HG03103 (cell line): ENCODE results near the gene ZBTB46.
"Not testable (repeated sequence)": the region's sequence is repeated elsewhere in the genome, so short reads cannot be mapped to it uniquely, and the experiment has no call there.

Experiments
- ATAC-seq: cut with Tn5 transposase; IDR thresholded peaks from one replicate; pipeline ENCODE4 v1.9.1; 2021; ENCODE audit warnings: low read depth; ENCODE audit not compliant: unreplicated experiment

ZBTB46 gene

DNA sequence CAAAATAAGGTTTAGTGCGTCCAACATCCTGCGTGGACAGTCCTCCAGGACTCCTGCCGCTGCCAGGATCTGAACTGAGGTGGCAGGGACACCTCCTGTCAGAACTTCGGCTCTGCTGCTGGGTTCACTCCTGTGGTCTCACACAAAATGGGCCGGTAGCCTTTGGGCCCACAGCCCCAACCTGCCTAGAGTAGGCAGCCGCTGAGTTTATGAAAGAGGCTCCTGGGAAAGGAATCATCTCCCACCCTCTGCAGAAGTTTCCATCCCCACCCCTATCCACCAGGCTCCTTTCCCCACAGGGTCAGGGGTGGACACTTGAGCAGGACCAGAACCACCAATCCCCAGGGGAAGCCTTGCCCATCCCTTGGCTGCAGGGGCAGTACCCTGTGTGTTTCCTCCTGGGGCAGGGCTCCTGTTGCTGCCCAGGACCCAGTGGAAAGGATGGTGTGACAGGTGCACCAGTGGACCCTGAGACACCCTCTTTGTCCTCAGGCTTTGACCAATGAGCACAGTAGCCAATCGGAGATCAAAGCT lies 28.2 kb upstream of the ZBTB46 start:
- no peak for ATAC-seq

DNA sequence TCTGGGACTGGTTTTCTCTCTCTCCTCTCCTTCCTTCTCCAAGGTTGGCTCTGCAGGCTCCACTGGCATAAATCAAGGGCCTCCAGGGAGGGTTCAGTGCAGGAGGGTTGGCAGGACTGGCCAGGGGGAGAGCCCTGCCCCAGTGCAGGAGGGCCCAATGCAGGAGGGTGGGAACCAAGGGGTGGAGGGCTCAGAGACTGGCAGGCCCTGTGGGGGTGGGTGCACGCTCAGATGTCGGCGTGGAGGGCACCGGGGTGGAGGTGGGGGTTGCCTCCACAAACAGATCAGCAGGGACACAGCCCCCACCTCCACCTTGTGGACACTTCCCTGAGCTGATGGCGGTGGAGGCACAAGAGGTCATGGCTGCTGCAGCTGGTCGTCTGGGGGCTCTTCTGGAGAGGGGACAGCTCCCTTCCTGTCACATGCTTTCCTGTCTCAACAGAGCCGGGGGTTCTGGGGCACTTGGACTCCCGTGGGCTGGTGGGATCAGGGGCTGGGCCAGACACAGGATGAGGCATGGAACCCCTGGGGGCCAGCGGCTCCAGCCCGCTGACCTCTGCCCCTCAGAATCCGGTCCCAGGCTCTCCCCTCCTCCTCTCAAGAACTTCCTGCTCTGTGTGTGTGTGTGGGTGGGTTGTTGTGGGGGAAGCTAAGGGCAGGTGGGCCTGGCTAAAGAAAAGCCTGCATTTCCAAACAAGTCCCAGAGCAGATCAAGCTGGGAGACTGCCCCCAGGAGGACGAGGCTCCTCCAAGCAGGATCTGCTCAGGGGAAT lies 27.5 kb upstream of the ZBTB46 start:
- no peak for ATAC-seq

DNA sequence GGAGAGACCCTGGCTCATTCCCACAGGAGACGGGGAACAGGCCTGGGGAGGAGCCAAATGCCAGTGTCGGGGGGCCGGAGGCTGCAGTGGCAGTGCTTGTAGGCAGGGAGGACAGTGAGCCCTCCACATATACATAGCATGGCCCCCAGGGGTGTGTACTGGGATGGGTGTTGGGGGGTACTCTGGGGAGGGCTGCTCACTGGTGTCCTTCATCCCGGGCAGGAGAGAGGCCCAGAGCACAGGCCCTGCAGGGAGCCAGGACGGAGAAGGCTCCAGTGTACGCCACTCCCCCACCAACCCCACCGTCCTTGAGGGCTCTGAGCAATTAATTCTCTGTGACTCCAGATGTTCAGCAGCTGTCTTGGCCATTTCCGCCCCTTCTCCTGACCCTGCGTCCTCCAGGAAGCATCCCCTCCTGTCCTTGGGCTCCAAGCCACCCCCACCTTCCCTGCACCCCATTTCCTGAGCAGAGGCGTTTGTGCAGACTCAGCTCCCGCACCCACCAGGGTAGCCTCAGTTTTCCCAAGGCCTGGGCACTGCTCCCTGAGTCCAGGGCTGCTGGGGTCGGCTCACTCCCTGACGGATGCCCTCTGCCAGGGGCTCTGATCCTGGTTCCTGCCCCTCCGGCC lies 26.8 kb upstream of the ZBTB46 start:
- ATAC-seq = no peak

DNA sequence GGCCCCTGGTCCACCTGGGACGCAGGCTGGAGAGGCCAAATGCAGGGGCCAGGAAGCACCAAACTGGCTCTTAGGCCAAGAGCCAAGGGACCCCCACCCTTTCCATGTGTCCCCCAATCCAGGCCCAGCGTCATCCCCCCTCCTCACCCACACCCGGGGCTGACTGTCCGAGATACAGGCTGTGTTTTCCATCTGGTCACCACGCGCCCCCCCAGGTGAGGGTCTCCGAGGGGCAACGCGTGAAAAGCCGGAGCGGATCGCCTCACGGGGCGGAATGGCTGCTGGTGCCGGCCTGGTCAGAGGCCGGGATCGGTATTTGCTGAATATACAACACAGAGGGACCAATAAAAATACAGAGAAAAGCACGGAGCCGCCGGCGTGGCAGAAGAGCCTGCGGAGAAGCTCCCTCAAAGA lies 25.0 kb upstream of the ZBTB46 start:
- ATAC-seq = no peak

DNA sequence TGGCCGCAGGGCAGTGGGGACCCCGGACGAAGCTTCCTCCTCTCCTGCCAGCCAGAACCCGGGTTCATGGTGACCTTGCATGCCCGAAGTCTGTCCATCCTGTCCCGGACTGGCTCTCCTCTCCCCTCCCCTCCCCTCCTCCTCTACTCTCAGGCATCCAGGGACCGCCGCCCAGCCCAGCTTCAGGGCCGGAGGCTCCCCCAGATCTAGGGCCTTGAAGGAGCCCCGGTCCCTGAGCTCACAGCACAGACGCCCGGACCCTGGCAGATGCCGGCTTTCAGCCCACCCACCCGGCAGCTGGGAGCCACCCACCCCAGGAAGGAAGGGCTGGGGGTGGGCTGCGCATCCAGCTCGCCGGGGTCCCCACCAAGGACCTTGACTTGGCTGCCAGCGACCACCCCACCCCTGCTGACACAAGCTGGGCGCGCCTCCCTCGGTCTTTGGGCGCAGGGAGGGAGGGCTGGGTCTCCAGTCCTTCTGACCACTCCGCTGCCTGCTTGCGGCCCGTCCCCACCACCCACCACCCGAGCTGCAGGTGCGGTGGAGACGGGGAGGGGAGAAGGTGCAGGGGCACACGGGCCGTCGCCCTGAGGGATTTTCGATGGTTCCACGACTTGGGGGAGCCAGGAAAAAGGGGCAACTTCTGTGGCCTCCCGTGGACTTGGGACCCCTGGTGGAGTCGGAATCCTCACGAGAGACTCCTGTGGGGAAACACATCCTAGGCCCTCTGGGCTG lies 24.5 kb upstream of the ZBTB46 start:
- no peak for ATAC-seq

DNA sequence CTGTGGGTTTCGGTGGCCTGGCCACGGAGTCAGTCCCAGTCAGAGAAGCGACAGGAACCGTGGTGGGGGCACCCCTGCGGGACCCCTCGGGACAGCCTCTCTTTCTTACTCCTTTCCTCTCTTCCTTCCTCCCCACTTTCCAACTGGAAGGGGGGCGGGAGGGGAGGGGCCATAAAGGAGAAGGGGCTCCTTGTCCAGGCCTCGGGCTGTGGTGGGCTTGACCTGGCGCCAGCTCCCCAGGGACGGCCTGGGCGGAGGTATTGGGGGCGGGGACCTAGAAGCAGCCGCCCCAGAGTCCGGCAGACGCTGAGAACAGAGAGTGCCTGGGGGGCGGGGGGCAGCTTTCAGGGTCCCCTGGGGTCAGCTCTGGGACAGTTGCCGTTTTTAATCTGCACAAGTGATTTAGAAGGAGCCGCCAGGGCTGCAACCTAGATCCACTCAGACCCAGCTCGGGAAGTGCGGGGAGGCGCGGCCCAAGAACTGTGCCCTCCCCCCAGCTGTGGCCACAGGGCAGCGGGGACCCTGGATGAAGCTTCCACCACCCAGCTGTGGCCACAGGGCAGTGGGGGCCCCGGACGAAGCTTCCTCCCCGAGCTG lies 23.8 kb upstream of the ZBTB46 start:
- no peak for ATAC-seq

DNA sequence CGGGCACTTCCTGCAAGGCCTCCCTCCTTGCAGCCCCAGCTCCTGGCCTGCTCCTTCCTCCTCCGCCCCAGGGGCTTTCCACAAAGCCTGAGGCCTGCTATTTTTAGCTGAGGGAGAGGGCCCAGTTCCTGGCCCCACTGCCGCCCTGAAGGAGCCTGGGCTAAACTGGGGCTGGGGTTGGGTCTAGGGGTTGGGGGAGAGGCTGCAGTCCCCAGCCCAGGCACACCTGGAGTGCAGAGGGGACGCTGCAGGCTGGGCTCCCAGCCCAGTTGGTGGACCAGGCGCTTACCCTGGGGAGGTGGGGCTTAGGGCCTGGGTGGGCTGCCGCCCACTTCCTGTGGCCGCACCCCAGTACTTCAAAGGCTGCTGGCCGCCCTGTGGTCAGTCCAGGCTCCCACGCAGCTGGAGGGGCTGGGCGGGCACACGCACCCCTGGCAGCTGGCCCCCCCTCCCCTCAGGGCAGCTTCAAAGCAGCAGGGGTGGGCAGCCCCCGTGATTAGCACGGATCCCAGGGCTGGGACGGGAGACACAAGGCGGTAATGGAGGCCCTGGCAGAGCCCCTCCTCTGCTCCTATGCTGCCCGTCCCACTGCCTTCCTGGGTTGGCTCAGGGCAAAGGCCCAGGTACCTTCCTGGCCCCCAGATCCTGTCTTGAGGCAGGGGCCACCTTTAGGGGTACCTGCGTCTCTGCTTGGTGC lies 23.2 kb upstream of the ZBTB46 start:
- no peak for ATAC-seq

DNA sequence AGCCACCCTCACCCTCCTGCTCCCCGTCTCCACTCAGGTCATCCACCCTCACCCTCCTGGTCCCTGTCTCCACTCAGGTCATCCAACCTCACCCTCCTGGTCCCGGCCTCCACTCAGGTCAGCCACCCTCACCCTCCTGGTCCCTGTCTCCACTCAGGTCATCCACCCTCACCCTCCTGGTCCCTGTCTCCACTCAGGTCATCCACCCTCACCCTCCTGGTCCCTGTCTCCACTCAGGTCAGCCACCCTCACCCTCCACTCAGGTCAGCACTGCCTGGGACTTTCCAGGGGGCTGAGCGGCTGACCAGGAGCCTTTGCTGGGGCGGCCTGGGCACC lies 22.6 kb upstream of the ZBTB46 start:
- ATAC-seq = not testable (repeated sequence)

DNA sequence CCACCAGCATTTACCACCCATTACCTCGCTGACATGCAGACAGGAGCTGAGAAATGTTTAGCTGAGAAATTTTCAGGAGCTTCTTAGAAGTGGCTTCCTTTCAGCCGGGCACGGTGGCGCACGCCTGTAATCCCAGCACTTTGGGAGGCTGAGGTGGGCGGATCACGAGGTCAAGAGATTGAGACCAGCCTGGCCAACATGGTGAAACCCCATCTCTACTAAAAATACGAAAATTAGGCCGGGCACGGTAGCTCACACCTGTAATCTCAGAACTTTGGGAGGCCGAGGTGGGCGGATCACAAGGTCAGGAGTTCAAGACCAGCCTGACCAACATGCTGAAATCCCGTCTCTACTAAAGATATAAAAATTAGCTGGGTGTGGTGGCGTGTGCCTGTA lies 20.5 kb upstream of the ZBTB46 start:
- not testable (repeated sequence) for ATAC-seq

DNA sequence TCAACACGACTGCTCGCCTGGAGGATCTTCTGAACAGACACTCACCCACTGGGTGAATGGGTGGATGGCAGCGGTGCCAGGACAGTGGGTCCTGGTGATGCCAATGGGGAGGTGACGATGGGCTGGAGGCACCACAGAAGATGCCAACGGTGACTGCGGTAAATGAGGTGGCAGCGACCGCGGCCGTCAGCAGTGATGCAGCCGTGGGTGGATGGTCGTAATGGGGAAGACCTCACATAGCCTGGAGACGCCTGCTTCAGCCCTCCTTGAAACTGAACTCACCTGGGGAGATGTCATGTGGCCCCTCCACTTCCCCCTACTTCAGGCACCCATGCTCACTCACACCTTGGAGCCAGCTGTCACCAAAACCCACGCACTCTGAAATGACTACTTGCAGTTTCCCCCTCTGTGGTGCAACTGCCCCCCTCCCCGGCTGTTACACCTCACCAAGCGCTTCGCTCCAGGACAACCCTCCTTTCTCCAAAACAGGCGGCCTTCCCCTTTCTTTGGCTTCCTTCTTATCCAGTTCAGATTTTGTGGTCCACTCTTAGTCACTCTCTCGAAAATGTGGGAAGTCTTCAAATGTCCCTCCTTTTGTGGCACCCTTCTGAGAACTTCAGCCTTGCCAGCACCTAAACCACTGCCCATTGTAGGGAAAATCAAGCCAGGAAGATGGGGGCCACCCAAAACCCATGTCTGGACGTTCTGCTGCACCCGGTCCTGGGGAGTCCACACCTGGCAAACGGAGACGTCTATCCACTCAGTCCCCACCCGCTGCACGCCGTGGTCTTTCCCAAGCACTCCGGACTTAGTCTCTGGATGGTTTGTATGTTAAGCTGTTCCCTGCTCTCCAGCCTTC lies 19.9 kb upstream of the ZBTB46 start:
- no peak for ATAC-seq

DNA sequence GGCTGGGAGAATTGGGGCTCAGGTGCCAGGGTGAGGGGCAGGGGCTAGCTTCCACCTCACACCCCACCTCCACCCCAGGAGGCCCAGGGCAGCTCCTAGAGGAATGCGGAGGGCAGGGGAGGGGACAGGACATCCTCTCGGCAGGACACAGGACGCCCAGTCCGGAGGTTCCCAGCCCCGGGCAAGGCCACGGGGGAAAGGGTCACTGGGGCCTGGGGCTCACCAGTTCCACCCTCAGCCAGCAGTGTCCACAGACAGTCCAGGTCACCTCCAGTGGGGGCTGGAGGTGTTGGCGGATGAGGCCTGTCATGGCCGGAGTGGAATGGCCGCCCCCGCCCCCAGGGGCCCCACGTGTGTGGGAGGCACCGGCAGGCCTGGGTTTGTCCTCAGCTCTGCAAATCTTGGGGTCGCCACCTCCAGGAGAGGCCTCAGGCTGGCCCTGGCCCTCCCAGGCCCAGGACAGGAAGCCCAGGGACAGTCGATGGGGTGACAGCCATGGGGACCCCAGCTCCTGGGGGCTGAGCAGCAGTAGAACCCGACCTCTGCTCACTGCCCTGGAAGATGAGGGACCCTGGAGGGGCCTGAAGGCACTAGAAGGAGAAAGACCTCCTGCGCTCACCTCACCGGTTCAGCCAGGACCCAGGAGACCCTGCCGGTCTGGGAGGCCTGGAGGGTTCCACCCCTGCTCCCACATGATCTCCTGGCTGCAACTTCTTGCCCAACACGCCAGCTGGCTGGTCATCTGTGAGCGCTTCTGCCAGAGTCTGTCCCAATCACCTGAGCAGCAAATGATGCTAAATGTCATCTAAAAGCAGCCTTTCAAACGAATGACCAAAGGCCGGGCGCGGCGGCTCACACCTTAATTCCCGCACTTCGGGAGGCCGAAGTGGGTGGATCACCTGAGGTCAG lies 17.2 kb upstream of the ZBTB46 start:
- ATAC-seq = no peak

DNA sequence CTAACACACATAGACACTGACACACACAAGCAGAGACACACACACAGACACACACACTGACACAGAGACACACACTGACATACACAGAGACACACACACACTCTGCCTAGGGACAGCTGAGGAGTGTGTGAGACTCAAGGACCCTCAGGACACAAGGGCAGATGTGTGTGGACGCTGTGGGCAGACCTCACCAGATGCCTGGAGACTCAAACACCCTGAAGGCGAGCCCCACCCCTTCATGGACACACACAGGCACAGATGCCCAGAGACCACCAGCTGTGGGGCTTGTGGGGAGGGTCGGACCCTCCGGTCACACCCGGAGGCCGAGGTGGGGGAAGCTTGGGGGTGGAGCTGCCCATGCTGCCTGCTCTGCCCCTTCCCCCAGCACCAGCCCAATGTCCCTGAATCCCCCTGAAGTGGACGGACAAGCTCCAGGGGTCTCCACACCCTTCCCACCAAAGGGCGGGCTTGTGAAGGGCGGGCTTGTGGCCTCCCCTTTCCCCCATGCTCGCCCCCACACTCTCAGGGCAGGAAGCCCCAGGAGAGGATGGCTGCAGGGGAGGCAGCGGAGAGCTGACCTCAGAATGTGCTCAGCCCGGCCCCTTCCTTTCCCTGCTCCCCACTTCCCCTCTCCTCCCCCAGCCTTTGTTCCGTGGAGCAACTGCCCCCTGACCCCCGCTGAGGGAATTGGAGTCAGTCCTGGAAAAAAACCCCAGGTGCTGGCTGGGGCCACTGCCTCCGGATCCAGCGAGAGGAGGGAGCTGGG lies 16.4 kb upstream of the ZBTB46 start:
- no peak for ATAC-seq

DNA sequence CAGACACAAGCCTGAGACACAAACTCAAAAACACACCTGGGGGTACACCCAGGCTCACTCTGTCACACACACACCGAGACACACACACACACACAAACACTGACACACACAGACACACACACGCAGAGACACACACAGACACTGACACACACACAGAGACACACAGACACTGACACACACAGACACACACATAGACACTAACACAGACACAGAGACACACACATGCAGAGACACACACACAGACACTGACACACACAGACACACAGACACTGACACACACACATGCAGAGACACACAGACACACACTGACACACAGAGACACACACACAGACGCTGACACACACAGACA lies 15.8 kb upstream of the ZBTB46 start:
- ATAC-seq = no peak

DNA sequence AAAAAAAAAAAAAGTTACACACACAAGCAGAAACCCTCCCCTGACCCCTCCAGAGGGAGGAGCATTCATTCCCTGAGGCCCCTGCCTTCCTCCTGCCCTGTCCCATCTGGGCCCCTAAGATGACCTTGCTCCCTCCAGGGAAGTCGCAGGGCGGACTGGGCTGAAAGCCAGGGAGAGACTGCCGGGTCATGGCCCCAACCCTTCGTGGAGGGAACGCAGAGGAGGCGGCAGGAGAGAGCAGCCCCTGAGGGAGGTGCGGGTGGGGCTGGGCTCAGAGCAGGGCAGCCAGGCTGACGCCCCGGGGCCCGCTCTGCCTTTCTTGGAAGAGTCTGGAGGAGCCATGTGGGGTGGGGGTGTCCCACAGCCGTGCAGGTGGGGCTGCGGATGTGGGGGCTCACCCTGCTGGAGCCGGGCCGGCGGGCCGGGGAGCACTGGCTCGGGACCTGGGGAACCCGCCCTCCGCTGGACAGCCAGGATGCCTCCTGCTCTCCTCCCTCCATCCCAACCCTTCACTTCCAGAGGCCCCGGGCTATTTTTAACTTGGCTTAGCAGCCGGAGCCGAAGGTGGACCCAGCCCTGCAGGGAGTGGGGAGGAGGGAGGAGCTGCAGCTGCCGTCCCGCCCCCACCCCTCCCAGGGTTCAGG lies 15.2 kb upstream of the ZBTB46 start:
- no peak for ATAC-seq

DNA sequence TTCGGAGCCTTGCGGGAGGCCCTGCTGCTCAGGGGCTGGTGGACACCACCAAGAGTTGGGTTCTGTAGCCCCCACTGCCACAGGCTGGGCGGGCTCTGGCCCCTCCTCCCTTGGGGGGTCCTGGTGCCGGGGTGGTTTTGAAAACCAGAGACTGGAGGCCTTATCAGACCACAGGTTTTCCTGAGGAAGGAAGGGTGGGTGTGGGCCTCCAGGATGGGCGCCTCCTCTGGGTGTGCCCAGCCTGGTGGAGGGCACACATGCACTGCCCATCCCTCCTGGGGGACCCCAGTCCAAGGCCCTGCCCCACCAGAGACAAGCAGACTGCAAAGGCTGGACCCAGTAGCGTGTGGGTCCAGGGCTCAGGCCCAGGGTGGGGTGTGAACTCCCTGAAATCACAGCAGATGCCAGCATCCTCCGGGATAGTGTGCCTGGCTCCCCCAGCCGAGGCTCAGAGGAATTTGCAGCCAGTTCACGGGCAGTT lies 13.5 kb upstream of the ZBTB46 start:
- ATAC-seq = no peak

DNA sequence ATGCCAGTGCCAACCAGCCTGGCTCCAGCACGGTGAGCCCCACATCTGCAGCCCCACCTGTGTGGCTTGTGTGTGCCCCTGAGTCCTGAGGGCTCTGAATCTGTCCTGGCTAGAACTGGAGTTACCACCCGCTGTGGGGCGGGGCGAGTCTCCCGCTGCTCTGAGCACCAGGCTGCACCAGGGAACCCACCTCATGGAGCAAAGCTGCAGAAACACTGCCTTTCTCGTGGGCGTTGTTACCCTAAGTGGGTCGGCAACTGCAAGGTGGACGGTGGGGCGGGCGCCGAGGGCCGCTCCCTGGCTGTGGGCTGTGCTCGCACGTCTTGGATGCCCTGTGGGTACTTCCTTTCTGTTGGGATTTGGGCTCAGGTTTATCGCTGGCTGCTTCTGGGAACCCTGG lies 12.7 kb upstream of the ZBTB46 start:
- no peak for ATAC-seq

DNA sequence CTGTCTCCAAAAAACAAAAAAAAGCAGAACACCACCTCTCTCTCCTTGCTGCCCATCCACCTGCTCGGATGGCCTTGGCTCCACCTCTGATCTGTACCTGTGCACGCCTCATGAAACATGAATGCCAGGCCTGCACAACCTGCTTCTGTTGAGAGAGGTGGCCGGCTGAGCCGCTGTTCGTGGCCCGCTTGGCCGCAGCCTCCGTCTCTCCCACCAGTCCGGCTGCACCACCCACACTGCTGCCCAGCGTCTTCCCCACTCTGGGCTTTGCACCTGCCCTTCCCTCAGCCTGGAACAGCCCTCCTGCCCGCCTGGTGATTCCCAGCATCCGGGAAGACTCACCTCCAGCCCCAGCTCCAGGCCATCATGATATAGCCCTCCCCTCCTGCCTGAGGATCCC lies 12.2 kb upstream of the ZBTB46 start:
- ATAC-seq = no peak
